Testis (tissue), 5 donors: Measurements from ENCODE around the gene PCCA. TPM values are rescaled to one million over a fixed set of nuclear protein-coding genes. Genes with fewer than 3 reads are reported as not detected.

Source experiments
- DNase-seq: peaks from one replicate; pipeline ENCODE4 v3.0.0-alpha.2; 2019
- H3K27ac ChIP-seq, 2 donors: fragments of 200-600 bp; sonication (generic); one replicate each; pipeline ENCODE4 v1.5.1; 2019
- H3K27me3 ChIP-seq: fragments of 200-600 bp; sonication (generic); one replicate; pipeline ENCODE4 v1.5.1; 2019
- H3K36me3 ChIP-seq: fragments of 200-600 bp; sonication (generic); one replicate; pipeline ENCODE4 v1.5.1; 2017; ENCODE audit warnings: low read depth; ENCODE audit errors: missing control alignments
- H3K4me1 ChIP-seq: fragments of 200-600 bp; sonication (generic); one replicate; pipeline ENCODE4 v1.5.1; 2019
- H3K4me3 ChIP-seq, 2 donors: fragments of 200-600 bp; sonication (generic); one replicate each; pipeline ENCODE4 v1.5.1; 2017 to 2019
- H3K9me3 ChIP-seq: fragments of 200-600 bp; sonication (generic); one replicate; pipeline ENCODE4 v1.5.1; 2017
- POLR2A ChIP-seq: fragments of 450-650 bp; IDR thresholded peaks from one replicate; pipeline ENCODE4 v1.6.1; 2017; ENCODE audit warnings: antibody characterized with exemption, mild to moderate bottlenecking, moderate library complexity
- whole genome bisulfite sequencing, 2 donors: methylation state at CpG; one replicate each; pipeline ENCODE4 v1.1.5; 2018; 5-methylcytosine and 5-hydroxymethylcytosine counted together
- intact Hi-C: fragments of 100-400 bp; cut with DNase I; formaldehyde crosslinking; loops from one replicate; pipeline ENCODE4 v1.15.1; 2023; ENCODE audit warnings: low total_unique reads
- long read RNA-seq, 2 donors: transcript quantifications; one replicate each; lab custom pipeline, GENCODE V29; 2026
- polyA plus RNA-seq: library from polyadenylated mRNA; stranded (reverse); fragments of 350-450 nt; fragmentation: Illumina TruSeq; extraction: RNeasy Lipid Tissue Mini Kit (QIAGEN cat#74804); gene quantifications from one replicate; pipeline ENCODE4 v1.2.3, GENCODE V29; 2014; ENCODE audit warnings: low read depth, low replicate concordance; ENCODE audit not compliant: insufficient read depth
- total RNA-seq, 2 donors: library from RNA; depleted of rRNA; stranded (reverse); fragments of >200 nt; gene quantifications; one replicate each; pipeline ENCODE4 v1.2.3, GENCODE V29; 2016
- TF ChIP-seq, protein P1 (sequence below), 3 experiments: fragments of 450-650 bp in 2 of 3; fragments of 200-600 bp in 1 of 3; sonication (generic) in 1 of 3; IDR thresholded peaks; one replicate each; pipeline ENCODE4 v1.5.1; 2016 to 2019; ENCODE audit warnings: antibody characterized with exemption in 3 of 3, mild to moderate bottlenecking in 2 of 3, moderate library complexity in 1 of 3

PCCA gene, protein sequence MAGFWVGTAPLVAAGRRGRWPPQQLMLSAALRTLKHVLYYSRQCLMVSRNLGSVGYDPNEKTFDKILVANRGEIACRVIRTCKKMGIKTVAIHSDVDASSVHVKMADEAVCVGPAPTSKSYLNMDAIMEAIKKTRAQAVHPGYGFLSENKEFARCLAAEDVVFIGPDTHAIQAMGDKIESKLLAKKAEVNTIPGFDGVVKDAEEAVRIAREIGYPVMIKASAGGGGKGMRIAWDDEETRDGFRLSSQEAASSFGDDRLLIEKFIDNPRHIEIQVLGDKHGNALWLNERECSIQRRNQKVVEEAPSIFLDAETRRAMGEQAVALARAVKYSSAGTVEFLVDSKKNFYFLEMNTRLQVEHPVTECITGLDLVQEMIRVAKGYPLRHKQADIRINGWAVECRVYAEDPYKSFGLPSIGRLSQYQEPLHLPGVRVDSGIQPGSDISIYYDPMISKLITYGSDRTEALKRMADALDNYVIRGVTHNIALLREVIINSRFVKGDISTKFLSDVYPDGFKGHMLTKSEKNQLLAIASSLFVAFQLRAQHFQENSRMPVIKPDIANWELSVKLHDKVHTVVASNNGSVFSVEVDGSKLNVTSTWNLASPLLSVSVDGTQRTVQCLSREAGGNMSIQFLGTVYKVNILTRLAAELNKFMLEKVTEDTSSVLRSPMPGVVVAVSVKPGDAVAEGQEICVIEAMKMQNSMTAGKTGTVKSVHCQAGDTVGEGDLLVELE
- total RNA-seq: 10 to 100 TPM; 39.2 to 56.2 TPM
- polyA plus RNA-seq: 17.9 TPM
- long read RNA-seq, donor 1, transcript PCCA-202 (24 exons, 2,494 nt): major isoform, 6 of 11 reads
- long read RNA-seq, donor 1, partial matches to known transcripts: 5 of 11 reads
- long read RNA-seq, donor 1, other reads (novel, unspliced or antisense): 0 of 11 reads
- long read RNA-seq, donor 2, partial matches to known transcripts: 0 of 3 reads
- long read RNA-seq, donor 2, other reads (novel, unspliced or antisense): 0 of 3 reads

DNA sequence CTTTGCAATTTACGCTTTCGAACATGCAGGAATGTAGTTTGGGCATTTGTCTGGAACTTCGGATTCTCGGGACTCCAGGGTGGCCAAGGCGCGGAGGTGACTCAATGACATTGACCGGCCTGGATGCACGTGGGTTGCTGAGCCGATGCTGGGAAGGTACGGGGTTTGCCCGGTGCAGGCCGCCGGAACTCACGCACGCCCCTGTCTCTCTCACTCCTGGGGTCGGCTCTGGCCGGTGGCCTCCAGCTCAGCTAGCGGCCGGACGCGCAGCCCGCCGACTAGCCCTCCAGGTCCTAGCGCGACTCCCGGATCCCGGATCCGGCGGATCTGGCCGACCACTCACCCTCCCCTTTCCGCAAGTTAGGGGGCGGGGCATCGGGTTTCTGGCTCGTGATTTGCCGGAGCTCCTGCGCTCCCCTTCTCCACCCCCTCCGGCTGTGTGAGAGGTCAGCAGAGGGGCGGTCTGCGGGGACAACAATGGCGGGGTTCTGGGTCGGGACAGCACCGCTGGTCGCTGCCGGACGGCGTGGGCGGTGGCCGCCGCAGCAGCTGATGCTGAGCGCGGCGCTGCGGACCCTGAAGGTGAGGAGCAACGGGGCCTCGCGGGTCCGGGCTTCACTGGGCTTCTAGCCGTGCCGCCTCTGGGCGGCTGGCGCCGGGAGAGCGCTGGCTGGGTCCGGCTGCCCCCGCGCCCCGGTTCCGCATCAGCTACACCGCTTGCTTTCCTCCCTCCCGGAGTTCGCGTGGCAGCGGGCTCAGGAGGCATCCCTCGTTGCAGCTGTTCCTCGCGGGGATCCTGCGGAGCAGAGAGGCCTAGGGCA is at the start of gene PCCA:
PCCA (plus strand) TSS at position 450 of the 821 bp plus-strand sequence; CDS start at position 478, 28 bp downstream.
- H3K27me3 ChIP-seq: no peaks in the 10 kb centered on the region
- peak within 1 kb of the TSS; percentile 95 to 96 for H3K4me3 ChIP-seq
- peaks cover 12% of the 10 kb centered on the region for H3K4me1 ChIP-seq
- TF ChIP-seq POLR2A: no peak
- TF ChIP-seq, protein P1, sequence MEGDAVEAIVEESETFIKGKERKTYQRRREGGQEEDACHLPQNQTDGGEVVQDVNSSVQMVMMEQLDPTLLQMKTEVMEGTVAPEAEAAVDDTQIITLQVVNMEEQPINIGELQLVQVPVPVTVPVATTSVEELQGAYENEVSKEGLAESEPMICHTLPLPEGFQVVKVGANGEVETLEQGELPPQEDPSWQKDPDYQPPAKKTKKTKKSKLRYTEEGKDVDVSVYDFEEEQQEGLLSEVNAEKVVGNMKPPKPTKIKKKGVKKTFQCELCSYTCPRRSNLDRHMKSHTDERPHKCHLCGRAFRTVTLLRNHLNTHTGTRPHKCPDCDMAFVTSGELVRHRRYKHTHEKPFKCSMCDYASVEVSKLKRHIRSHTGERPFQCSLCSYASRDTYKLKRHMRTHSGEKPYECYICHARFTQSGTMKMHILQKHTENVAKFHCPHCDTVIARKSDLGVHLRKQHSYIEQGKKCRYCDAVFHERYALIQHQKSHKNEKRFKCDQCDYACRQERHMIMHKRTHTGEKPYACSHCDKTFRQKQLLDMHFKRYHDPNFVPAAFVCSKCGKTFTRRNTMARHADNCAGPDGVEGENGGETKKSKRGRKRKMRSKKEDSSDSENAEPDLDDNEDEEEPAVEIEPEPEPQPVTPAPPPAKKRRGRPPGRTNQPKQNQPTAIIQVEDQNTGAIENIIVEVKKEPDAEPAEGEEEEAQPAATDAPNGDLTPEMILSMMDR (IDR thresholded peaks at IDR 0.05): no peak
- peak; percentile 98 for DNase-seq
- 0% methylated on average over 9 to 67 of the region's 77 CpGs for WGBS, 2 donors
- intact Hi-C loops: no loop called here
- H3K27ac ChIP-seq: peak within 1 kb of the TSS; percentile 78 to 80
- H3K9me3 ChIP-seq: no peaks in the 10 kb centered on the region
- H3K36me3 ChIP-seq: no peaks in the 10 kb centered on the region

DNA sequence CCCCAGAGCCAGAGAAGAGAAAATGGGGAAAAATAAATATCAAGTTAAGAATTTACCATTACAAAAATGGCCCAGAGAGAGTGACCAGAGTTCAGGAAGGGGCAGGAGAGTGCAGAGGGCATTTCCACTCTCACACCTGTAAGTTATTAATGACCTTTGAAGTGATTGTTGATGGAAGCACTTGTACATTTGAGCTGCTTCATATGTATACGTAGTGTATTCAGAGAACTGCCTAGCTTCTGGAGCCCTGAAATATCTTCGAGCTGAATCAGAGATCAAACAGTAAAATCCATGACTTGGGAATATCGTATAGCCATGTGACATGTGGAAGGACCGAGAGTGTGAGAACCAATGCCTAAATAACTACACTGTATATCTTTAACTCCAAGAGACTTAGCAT is 49.2 kb upstream of the PCCA start:
- intact Hi-C loops: no loop called here
- 71% methylated on average over 4 of the region's 4 CpGs for WGBS, 2 donors
- TF ChIP-seq POLR2A: no peak
- TF ChIP-seq, protein P1 (IDR thresholded peaks at IDR 0.05): no peak
- H3K27ac ChIP-seq: no peak overlapping the region
- no peak for DNase-seq
- H3K4me3 ChIP-seq: no peak overlapping the region
- no peaks in the 10 kb centered on the region for H3K4me1 ChIP-seq
- H3K9me3 ChIP-seq: no peaks in the 10 kb centered on the region
- no peaks in the 10 kb centered on the region for H3K27me3 ChIP-seq
- H3K36me3 ChIP-seq: no peaks in the 10 kb centered on the region

DNA sequence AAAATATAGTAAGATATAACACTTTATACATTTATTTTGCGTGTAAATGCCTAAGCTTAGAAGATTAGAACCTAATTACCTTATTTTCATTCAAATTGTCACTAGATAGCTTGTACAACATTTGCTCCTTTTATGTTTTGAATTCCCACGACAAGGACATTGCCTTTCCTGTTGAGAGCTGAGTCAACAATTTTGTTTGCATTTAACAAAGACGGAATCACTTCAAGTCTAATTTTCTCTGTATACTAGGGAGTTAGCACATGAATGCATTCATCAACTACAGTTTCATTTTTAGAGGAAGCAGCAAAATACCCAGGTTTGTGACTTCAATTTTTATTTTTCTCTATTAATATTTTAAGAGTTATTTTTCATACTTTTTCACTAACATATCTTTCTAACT is 48.7 kb upstream of the PCCA start:
- no peaks in the 10 kb centered on the region for H3K36me3 ChIP-seq
- H3K27ac ChIP-seq: no peak overlapping the region
- H3K9me3 ChIP-seq: no peaks in the 10 kb centered on the region
- H3K4me1 ChIP-seq: no peaks in the 10 kb centered on the region
- TF ChIP-seq POLR2A: no peak
- TF ChIP-seq, protein P1 (IDR thresholded peaks at IDR 0.05): no peak
- intact Hi-C loops: no loop called here
- DNase-seq: no peak
- WGBS, 2 donors: 58 to 59% methylated on average over 3 of the region's 3 CpGs
- H3K4me3 ChIP-seq: no peak overlapping the region
- H3K27me3 ChIP-seq: no peaks in the 10 kb centered on the region

DNA sequence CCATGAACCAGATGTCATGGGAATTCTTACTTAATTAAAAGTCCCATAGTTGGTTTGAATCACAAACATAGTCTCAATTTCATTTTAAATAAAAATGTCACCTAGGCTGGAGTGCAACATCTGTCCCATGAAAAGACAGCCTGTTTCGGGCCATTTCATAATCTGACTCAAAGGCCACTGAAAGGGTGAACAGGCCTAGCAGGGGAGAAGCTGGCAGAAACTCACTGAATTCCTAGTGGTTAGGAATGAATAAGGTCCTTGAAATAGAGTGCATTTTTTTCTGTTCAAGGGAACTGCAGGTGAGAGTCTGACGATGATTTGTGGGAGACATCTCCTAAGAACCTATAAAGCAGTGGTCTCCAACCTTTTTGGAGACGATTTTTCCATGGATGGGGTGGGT is 44.0 kb upstream of the PCCA start:
- Histone ChIP-seq H3K4me1 (no peaks in the 10 kb centered on the region), H3K27me3 (no peaks in the 10 kb centered on the region), H3K36me3 (no peaks in the 10 kb centered on the region), H3K9me3 (no peaks in the 10 kb centered on the region), H3K4me3 (no peak overlapping the region), H3K27ac (no peak overlapping the region)
- intact Hi-C loops: no loop called here
- no peak for TF ChIP-seq POLR2A
- TF ChIP-seq, protein P1 (IDR thresholded peaks at IDR 0.05): no peak
- WGBS, 2 donors: 80 to 93% methylated on average over 3 of the region's 3 CpGs
- no peak for DNase-seq
